Nephron (organoid): ENCODE data around the gene ISLR.
A peak's percentile ranks its signal among the peaks of the same experiment; 100 is the strongest.

Source experiments
- H3K27ac Mint-ChIP-seq, 3 experiments: 2 replicates each; pipeline ENCODE4 v1.8.0; 2020; ENCODE audit warnings: mixed read lengths in 3 of 3, mild to moderate bottlenecking in 2 of 3, moderate library complexity in 1 of 3
- H3K27me3 Mint-ChIP-seq: 2 replicates; pipeline ENCODE4 v1.8.0; 2021; ENCODE audit warnings: low read depth, mild to moderate bottlenecking, moderate library complexity, mixed read lengths
- H3K36me3 Mint-ChIP-seq: 2 replicates; pipeline ENCODE4 v1.8.0; 2020; ENCODE audit warnings: low read depth, mixed read lengths
- H3K4me1 Mint-ChIP-seq: 2 replicates; pipeline ENCODE4 v1.8.0; 2020; ENCODE audit warnings: mixed read lengths
- H3K4me3 Mint-ChIP-seq, 3 experiments: 2 replicates each; pipeline ENCODE4 v1.8.0; 2020; ENCODE audit warnings: mild to moderate bottlenecking in 3 of 3, mixed read lengths in 3 of 3, moderate library complexity in 2 of 3
- H3K9me3 Mint-ChIP-seq: 2 replicates; pipeline ENCODE4 v1.8.0; 2020; ENCODE audit warnings: mixed read lengths
- TF ChIP-seq, protein P1 (sequence below), 3 experiments: fragments of 200-600 bp; sonication (generic); IDR thresholded peaks; one replicate each; pipeline ENCODE4 v1.5.0; 2021; ENCODE audit warnings: antibody characterized with exemption in 3 of 3; ENCODE audit not compliant: unreplicated experiment in 3 of 3

ISLR gene

DNA sequence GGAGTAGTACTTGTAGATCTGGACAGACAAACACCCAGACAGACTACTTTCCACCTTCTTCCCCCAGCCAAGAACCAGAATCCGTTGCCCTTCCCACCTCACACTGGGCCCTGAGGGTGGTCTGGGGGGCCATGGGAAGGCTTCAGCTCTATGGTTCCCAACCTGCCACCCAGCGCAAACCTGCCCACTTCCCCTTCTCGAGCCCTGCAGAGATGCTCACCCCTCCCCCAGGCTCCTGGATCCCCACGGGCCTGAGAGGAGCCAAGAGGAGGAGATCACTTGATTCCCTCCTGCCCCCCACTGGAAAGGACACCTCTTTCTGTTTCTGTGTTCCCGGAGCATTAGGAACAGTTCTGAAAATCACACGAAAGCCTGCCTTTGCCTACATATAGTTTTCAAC lies 20.4 kb downstream of the ISLR start:
- H3K36me3 Mint-ChIP-seq = peaks cover 10% of the 10 kb centered on the region
- no peak overlapping the region for H3K4me3 Mint-ChIP-seq
- no peaks in the 10 kb centered on the region for H3K27me3 Mint-ChIP-seq
- H3K4me1 Mint-ChIP-seq = peaks cover 35% of the 10 kb centered on the region
- peak overlapping the region in 1 of 3 experiments; percentile 56 for H3K27ac Mint-ChIP-seq
- TF ChIP-seq, protein P1, sequence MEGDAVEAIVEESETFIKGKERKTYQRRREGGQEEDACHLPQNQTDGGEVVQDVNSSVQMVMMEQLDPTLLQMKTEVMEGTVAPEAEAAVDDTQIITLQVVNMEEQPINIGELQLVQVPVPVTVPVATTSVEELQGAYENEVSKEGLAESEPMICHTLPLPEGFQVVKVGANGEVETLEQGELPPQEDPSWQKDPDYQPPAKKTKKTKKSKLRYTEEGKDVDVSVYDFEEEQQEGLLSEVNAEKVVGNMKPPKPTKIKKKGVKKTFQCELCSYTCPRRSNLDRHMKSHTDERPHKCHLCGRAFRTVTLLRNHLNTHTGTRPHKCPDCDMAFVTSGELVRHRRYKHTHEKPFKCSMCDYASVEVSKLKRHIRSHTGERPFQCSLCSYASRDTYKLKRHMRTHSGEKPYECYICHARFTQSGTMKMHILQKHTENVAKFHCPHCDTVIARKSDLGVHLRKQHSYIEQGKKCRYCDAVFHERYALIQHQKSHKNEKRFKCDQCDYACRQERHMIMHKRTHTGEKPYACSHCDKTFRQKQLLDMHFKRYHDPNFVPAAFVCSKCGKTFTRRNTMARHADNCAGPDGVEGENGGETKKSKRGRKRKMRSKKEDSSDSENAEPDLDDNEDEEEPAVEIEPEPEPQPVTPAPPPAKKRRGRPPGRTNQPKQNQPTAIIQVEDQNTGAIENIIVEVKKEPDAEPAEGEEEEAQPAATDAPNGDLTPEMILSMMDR (IDR thresholded peaks at IDR 0.05; ENCODE audit: unreplicated experiment in 3 of 3) = no peak
- H3K9me3 Mint-ChIP-seq = no peaks in the 10 kb centered on the region

DNA sequence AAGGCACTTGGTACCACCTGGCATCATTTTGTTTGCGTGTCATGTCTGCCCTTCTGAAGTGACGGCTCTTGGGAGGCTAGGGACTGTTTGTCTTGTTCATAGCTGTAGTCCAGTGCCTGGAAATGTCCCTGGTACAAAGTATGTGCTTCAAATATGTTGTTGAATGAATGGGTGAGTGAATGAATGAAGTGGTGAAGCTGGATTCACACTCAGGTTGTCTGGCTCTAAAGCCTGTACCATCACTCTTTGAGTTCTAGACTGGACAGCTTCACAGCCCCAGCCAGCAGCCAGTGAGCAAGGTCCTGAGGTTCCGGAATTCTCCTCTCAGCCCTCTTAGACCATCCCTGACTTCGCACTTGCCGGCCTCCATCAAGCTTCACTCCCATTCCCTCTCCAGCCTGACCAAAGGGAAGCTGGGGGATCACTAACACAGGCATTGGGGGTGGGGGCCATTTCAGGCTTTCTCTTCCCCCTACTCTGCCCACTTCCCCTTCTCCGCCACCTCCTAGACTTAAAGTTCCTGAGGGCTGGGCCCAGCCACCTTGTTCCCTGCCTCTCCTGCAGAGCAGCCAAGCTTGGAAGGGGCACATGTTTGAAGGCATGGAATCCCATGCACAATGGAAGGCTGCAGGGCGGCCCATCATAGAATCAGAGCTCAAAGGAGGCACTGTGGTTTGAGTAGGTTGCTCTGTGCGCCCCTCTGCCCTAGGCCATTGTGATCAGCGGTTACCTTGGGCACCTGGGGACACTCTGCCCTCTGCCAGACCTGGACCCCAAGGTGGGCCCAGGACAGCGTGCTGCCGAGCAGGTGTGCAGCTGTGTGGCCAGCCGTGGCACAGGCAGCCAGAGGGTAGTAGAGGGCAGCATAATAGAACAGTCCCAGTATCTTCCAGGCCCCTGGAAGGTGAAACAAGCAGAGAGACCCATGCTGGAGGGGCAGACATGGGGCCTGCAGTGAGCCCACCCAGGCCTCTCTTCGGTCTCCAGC lies 21.4 kb downstream of the ISLR start:
- H3K4me1 Mint-ChIP-seq = peaks cover 40% of the 10 kb centered on the region
- peaks cover 10% of the 10 kb centered on the region for H3K36me3 Mint-ChIP-seq
- H3K4me3 Mint-ChIP-seq = no peak overlapping the region
- TF ChIP-seq, protein P1 (IDR thresholded peaks at IDR 0.05; ENCODE audit: unreplicated experiment in 3 of 3) = no peak
- H3K9me3 Mint-ChIP-seq = no peaks in the 10 kb centered on the region
- peak overlapping the region in 1 of 3 experiments; percentile 56 for H3K27ac Mint-ChIP-seq
- H3K27me3 Mint-ChIP-seq = no peaks in the 10 kb centered on the region

GRCh38 chr15:74196175-74196574 lies 22.7 kb downstream of the ISLR start:
- Mint-ChIP-seq H3K27me3 (no peaks in the 10 kb centered on the region), H3K4me3 (peak overlapping the region in 1 of 3 experiments; percentile 57), H3K4me1 (peaks cover 53% of the 10 kb centered on the region), H3K27ac (peak overlapping the region; percentile 68 to 91 (median 90)), H3K36me3 (peaks cover 10% of the 10 kb centered on the region), H3K9me3 (no peaks in the 10 kb centered on the region)
- TF ChIP-seq, protein P1 (IDR thresholded peaks at IDR 0.05; ENCODE audit: unreplicated experiment in 3 of 3) = no peak

DNA sequence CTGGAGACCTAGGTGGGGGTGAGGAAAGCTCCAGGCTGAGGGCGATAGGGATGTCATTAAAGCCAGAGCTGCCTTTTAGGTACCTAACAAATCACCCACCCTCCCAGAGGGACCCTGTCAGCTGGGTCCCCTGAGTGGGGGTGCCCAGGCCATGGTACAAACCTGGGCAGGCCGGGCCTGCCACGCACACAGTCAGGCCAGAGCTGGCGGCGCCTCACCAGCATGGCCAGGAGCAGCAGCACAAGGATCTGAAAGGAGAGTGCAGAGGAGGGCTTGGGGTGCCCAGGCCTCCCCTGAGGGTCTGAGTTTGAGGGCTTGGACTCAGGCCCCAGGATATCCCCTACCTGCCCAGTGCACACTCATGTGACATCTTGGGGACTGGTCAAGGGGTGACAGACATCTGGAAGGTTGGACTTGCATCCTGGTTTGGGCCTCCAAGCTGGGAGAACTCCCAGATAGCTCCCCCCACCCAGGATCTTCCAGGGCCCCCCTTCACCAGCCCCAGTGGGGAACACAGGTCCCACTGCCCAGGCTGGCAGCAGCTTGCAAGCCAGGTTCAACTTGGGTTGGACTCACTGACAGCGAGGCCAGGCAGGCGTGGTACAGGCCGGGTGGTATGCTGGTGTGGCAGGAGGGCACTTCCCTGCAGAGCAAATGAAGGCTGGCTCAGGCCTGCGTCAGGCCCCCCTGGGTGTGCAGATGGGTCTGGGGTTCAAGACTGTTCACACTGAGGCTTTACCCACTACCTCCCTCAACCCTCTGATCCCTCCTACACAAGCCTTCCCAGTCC lies 23.9 kb downstream of the ISLR start:
- Mint-ChIP-seq H3K9me3 (no peaks in the 10 kb centered on the region), H3K4me1 (peaks cover 65% of the 10 kb centered on the region), H3K36me3 (peaks cover 5% of the 10 kb centered on the region), H3K4me3 (no peak overlapping the region), H3K27ac (peak overlapping the region in 1 of 3 experiments; percentile 90), H3K27me3 (peaks cover 1% of the 10 kb centered on the region)
- TF ChIP-seq, protein P1 (IDR thresholded peaks at IDR 0.05; ENCODE audit: unreplicated experiment in 3 of 3) = no peak

GRCh38 chr15:74199297-74199652 lies 25.8 kb downstream of the ISLR start:
- TF ChIP-seq, protein P1 (IDR thresholded peaks at IDR 0.05; ENCODE audit: unreplicated experiment in 3 of 3) = no peak
- Mint-ChIP-seq H3K27me3 (peaks cover 4% of the 10 kb centered on the region), H3K27ac (peak overlapping the region; percentile 37 to 99 (median 97)), H3K36me3 (no peaks in the 10 kb centered on the region), H3K9me3 (no peaks in the 10 kb centered on the region), H3K4me1 (peaks cover 74% of the 10 kb centered on the region), H3K4me3 (no peak overlapping the region)
